ENCODE data around the gene ESRRG.

DNA sequence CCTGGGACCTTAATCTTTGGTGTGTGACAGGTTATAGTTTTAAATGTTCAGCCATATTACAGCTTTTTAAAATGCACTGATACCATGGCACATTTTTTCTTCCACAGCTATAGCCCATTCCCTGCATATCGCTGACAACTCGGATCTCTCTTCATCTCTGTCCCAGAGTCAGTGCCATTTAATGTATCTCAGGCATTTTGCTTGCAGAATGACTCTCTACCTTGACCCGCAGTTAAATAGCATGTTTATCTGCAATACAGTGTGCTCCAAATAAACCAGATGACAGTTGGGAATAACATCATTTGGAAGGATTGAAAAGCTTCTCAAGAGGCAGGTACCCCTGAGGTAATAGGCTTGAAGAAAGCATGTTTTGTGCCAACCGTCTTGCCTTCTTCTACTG, 200.2 kb downstream of the ESRRG start:
- no peak for TF ChIP-seq CTCF (IDR thresholded peaks at IDR 0.05)
- TF ChIP-seq POLR2A (IDR thresholded peaks at IDR 0.05) = no peak

Measured in thyroid gland (tissue), 4 donors.